OCI-LY1 (cell line): ENCODE data around the gene PIANP.

Experiments used
- EZH2 ChIP-seq: fragments of 200-600 bp; sonication (generic), shearing (Covaris generic); IDR thresholded peaks from 2 replicates; pipeline ENCODE4 v1.8.0; 2017; ENCODE audit warnings: borderline replicate concordance, mixed run types, mild to moderate bottlenecking, antibody characterized with exemption, low read length, moderate library complexity, mixed read lengths
- TF ChIP-seq, protein P1 (sequence below): fragments of 200-600 bp; sonication (generic), shearing (Covaris generic); IDR thresholded peaks from 2 replicates; pipeline ENCODE4 v1.5.1; 2017; ENCODE audit warnings: mild to moderate bottlenecking, antibody characterized with exemption, low read length, moderate library complexity, mixed read lengths

DNA sequence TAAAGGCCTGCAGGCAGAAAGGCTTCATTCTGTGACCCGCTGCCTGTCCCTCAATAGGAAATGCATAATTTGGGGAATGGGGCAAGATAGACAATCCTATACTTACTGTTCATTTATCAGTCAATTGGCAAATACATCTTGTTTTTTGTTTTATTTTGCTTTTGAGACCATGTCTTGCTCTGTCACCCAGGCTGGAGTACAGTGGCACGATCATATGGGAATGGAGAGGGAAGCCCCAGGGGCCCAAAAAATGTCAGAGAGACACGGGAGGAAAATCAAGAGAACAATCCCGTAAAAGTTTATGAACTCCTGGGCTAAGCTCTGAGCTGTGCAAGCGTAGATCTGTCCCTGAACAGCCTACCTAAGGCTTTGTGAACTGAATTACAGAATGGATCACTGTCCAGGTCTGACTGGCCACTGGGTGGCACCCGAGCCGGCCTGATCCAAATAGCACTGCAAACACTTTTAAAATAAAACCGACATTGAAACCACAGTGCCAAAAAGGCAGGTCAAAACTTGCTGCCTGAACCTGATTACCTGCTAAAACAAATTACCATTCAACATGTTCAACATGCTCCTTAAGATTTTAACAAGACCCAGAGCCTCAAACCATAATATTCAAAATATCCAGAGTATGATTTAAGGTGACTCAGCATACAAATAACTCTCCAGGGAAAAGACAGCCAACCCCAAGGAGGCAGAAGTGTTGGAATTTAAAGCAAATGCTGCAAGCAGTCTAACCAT, 35.0 kb upstream of the PIANP start:
- TF ChIP-seq, protein P1, sequence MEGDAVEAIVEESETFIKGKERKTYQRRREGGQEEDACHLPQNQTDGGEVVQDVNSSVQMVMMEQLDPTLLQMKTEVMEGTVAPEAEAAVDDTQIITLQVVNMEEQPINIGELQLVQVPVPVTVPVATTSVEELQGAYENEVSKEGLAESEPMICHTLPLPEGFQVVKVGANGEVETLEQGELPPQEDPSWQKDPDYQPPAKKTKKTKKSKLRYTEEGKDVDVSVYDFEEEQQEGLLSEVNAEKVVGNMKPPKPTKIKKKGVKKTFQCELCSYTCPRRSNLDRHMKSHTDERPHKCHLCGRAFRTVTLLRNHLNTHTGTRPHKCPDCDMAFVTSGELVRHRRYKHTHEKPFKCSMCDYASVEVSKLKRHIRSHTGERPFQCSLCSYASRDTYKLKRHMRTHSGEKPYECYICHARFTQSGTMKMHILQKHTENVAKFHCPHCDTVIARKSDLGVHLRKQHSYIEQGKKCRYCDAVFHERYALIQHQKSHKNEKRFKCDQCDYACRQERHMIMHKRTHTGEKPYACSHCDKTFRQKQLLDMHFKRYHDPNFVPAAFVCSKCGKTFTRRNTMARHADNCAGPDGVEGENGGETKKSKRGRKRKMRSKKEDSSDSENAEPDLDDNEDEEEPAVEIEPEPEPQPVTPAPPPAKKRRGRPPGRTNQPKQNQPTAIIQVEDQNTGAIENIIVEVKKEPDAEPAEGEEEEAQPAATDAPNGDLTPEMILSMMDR: peak; percentile 60; the same call in 1 of the 2 replicates
- no peak for TF ChIP-seq EZH2
